GM21717 (cell line): ENCODE data around the gene LRRC61.

Experiments used
- ATAC-seq: cut with Tn5 transposase; IDR thresholded peaks from one replicate; pipeline ENCODE4 v1.9.1; 2021; ENCODE audit warnings: mild to moderate bottlenecking, moderate library complexity; ENCODE audit not compliant: unreplicated experiment

Gene LRRC61

DNA sequence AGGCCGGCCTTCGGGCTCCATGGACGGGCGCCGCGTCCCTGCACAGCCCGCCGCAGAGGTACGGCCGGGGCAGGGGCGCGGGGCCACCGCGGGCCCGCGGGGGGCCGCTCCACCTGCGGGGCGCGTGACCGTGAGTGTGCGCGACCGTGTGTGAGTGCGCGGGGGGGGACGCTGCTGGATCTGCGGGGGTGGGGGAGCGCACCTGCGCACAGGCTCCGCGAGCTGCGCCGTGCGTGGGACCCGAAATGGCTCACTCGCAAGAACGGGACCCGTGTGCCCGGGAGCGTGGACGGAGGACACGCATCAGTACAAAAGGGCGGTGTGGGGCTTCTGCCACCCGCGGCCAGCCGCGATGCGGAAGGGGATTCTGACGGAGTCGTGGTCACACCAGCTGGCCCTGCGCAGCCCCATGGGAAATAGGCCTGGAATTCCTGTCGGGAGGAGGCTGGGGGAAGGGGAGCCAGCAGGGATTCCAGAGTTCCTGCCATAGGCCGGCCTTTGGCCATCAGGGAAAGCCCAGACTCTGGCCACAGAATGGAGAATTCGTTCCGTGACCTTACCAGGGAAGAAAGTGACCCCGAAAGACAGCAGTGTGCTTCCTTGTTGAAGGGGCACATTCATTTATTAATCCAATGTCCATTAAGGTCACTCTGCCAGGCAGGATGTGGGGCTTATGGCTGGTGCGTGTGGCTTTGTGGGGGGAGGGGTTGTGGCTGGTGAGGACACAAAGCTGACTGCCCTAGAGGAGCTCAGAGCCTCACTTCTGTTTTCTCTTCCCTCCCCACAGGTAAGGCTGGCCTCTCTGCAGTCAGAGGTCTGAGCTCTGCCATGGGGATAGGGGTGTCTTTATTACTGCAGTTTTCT is 46.0 kb downstream of the LRRC61 start:
- peak; percentile 41 for ATAC-seq

DNA sequence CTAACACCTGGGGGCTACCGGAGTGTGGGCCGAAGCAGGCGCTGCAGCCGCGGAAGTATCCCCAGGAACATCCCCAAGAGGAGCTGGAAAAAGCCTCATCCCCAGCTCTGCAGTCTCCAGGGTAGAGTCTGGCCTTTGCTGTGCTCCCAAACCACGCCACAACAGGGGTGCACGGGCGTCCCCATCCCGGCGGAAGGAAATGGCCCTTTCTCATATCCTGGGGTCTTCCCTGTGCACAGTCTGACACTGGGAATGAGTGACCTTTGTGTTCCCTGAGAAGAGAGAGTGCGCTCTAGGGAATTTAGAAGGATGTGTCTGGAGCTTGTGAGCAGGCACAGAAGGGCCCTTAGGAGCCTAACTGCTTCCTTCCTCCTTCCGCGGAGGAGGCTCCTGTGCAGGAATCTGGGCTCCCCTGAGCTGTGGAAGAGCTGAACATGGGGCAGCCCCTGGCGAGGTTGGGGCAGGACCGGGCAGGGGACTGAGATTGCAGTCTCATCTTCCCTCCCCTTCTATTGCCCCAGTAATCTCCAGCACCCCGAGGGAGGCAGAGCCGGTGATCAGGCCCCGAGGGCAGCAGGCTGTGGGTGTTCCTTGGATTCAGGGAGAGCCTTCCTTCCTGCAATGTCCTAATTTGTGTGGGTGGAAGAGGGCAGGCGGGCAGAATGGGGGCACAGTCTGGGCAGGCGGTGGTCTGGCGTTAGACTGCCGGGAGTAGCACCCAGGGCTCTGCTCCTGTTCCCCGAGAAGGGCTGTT is 46.8 kb downstream of the LRRC61 start:
- no peak for ATAC-seq

DNA sequence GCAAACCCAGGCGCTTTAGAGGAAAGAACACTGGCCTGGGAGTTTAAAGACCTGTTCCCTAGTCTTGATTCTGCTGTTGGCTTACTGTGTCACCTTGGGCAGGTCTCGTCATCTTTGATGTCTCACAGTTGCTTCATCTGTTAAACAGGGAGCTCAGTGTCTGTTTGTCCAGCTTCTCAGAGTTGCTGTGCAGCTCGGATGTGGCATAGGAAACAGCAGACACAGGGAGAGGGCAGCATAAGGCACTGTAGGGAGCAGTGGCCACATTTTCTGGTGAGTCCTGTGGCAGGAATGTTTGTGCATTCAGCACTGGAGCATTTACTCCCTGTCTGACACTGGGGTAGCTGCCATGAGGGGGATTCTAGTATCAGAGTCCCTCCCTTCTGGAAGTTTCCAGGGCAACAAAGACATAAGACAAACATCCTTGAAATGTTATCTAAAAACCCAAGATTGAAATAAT is 47.5 kb downstream of the LRRC61 start:
- no peak for ATAC-seq

DNA sequence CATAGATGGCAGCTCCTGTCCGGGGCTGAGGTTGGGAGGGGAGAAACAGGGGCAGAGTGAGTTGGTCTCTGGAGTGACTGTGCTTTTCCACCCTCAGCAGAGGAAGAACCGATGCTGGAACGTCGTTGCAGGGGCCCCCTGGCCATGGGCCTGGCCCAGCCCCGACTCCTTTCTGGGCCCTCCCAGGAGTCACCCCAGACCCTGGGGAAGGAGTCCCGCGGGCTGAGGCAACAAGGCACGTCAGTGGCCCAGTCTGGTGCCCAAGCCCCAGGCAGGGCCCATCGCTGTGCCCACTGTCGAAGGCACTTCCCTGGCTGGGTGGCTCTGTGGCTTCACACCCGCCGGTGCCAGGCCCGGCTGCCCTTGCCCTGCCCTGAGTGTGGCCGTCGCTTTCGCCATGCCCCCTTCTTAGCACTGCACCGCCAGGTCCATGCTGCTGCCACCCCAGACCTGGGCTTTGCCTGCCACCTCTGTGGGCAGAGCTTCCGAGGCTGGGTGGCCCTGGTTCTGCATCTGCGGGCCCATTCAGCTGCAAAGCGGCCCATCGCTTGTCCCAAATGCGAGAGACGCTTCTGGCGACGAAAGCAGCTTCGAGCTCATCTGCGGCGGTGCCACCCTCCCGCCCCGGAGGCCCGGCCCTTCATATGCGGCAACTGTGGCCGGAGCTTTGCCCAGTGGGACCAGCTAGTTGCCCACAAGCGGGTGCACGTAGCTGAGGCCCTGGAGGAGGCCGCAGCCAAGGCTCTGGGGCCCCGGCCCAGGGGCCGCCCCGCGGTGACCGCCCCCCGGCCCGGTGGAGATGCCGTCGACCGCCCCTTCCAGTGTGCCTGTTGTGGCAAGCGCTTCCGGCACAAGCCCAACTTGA is 48.2 kb downstream of the LRRC61 start:
- no peak for ATAC-seq

DNA sequence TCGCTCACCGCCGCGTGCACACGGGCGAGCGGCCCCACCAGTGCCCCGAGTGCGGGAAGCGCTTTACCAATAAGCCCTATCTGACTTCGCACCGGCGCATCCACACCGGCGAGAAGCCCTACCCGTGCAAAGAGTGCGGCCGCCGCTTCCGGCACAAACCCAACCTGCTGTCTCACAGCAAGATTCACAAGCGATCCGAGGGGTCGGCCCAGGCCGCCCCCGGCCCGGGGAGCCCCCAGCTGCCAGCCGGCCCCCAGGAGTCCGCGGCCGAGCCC is 48.8 kb downstream of the LRRC61 start:
- ATAC-seq: no peak

DNA sequence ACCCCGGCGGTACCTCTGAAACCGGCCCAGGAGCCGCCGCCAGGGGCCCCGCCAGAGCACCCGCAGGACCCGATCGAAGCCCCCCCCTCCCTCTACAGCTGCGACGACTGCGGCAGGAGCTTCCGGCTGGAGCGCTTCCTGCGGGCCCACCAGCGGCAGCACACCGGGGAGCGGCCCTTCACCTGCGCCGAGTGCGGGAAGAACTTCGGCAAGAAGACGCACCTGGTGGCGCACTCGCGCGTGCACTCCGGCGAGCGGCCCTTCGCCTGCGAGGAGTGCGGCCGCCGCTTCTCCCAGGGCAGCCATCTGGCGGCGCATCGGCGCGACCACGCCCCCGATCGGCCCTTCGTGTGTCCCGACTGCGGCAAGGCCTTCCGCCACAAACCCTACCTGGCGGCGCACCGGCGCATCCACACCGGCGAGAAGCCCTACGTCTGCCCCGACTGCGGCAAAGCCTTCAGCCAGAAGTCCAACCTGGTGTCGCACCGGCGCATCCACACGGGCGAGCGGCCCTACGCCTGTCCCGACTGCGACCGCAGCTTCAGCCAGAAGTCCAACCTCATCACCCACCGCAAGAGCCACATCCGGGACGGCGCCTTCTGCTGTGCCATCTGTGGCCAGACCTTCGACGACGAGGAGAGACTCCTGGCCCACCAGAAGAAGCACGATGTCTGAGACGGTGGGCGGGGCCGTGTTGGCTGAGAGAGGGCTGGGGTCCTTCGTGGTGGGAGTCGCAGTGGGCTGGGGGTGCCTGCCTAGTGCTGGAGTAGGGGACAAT is 49.3 kb downstream of the LRRC61 start:
- ATAC-seq: no peak

DNA sequence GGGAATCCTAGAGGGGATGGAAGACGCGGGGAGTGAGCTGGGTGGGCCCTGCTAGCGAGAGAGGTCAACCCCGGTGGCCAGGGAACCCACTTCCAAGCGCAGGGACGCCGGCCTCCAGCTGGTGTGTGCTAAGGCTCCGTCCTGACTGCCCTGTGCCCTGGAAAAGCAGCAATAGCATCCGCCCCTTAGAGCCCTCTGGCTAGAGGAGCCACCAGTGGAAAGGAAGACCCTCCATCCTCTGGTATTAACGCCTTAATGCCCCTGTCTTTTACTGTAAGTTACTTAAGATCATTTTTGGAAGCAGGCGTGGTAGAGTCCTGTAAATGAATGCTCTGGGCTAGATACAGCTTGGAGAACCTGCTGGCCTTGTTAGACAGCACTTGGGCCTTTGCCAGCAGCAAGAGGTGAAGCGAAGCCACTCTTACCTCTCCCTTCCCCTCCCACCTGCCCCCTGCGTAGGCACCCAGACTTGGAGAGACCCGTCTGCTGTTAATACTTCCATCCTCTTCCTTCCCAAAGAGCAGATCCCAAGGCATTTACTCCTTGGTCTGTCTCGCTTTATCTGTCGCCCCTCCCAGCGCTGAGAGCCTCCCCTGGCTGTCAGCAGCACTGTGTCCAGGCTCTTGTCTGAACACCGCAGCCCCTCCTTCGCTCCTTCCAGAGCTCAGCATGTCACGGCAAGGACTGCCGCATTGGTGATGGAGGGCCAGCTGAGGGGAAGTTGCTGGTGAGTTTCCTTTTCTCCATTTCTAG is 50.1 kb downstream of the LRRC61 start:
- no peak for ATAC-seq

DNA sequence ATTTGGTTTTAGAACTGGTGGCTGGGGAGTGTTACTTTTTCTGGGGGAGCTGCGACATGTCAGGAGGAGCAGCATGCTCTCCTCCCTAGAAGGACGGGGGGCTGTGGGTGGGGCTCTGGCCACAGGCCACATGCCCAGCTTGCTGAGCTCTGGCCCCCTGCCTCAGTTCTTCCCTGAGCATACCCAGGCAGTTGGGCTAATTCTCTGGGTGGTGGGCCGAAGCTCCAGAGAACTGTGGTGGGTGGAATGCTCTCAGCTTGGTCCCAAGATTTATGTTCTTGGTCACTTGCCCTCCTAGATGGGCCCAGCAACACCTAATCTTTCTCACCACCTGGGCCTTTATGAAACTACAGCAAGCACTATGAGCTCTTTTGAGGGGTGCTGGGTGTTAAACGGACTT is 50.9 kb downstream of the LRRC61 start:
- no peak for ATAC-seq

DNA sequence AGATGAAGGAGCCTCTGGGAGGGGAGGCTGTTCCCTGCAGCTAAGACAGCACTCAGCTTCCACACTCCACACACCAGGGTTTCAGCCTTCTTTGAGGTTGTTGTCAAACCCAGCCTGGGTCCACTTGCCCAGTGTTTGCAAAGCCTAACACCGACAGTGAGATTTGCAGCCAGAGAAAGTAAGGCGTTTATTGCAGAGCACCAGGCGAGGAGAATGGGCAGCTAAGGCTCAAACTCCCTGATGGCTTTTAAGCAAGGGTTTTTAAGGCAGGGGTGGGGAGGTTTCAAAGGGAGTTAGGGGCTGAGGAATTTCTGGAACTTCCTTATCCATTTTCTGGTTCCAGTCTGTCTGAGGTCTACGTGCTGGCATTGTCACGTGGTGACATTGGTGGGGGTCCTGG is 51.3 kb downstream of the LRRC61 start:
- no peak for ATAC-seq

DNA sequence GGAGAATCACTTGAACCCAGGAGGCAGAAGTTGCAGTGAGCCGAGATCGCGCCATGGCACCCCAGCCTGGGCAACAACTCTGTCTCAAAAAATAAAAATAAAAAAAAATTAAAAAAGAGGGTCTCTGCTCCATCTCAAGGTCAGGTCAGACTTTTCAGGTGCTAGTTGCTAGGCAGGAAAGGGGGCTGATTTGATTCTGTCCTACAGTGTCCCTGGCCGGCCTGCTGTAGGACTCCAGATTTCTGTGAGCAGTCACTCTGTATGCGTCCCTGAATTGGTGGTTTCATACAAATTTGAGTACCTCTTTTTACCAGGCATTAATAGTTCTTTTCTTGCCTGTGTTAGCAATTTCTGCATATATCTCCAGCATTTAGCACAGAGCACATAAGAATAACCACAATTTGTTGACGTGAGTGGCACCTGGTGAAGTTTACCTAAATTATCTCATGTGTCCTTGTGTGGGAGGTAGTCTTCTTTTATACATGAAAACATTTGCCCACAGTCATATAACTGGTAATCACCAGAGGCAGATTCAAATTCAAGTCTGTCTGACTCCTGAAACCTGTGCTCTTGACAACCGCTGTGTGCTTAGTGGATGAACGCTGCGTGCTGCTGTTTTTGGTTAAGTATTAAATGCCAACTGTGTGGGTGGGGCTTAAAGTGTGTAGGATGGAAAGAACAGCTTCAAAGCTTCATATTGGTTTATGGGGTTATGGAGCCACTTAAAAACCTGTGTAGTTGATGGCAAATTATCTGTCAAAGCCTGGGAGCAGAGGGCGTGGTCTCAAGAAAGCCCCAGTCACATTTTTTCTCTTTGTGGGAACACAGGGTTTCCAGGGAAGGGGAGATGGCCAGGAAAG is 52.7 kb downstream of the LRRC61 start:
- no peak for ATAC-seq

DNA sequence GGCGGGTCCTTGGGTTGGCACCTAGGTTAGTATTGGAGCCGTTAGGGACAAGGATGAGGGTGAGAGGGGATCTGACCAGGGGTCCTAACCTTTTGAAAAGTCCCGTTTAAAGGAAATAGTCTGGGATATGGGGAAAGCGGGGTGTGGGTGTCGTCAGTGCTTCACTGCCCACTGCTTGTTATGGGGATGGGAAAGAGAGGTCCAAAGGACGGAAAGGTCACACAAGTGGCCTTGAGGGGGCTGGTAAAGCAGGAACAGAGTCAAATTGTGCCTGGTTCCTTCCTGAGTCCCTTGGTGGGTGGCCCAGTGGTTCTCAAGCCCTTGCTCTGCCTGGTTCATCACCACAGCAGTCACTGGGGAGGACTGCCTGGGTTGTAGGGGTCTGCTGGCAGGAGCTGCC is 53.4 kb downstream of the LRRC61 start:
- ATAC-seq: no peak

DNA sequence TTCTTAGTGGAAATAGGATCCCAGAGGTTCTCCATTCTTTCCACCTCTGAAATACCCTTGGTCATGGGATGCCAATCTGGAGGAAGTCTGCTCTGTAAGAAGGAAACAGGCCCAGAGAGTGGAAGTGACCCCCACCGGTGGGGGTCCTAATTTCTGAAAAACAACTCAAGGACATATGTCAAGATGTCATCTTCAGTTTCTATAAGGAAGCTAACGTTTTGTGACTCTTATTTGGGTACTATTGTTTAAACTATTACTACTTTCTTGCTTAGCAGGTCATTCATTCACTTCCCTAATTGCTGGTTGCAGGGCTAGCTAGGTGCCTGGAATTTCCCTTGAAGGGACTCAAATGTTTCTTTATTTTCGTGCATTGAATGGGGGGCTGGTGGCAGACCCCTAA is 54.0 kb downstream of the LRRC61 start:
- no peak for ATAC-seq

DNA sequence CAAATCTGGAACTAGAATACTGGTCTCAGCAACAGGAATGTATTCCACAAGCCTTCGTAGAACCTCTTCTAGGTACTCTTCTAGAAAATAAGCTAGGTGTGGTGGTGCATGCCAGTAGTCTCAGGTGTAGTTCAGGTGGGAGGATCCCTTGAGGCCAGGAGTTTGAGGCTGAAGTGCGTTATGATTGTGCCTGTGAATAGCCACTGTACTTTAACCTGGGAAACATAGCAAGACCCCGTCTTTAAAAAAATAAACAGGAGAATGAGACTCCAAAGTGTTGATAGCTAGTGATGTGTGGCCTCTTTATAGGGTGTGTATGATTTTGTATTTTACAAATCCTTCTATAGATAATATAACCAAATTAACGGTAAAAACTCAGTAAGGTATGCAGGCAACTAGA is 54.5 kb downstream of the LRRC61 start:
- ATAC-seq: no peak

DNA sequence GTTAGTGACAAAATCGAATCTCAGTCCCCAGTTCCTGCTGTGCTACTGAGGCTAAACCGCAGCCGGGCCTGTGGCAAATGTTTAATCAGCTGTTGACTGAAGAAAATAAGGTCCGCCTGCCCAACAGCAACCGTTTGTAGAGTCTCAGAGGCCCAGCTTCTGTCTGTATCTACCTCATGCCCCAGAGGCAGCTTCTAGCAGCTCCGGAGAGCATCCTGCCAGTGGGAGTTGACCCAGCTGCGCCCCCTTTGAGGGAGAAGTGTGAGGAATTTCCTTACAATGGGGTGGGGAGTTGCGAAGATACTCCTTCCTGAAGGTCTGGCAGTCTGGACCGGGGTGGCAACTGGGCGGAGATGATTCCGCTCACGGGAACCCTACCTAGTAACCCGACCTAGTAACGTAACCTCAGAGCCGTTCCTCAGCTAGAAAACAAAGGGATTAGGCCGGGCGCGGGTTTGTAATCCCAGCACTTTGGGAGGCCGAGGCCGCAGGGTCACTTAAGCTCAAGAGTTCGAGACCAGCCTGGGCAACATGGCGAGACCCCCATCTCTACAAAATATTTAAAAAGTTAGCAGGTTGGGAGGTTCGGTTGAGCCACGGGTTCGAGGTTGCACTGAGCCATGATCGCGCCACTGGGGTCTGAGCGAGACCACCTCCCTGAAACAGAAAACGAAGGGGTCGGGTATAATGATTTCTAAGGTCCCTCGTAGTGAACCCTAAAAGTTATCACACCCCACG is 55.1 kb downstream of the LRRC61 start:
- no peak for ATAC-seq

DNA sequence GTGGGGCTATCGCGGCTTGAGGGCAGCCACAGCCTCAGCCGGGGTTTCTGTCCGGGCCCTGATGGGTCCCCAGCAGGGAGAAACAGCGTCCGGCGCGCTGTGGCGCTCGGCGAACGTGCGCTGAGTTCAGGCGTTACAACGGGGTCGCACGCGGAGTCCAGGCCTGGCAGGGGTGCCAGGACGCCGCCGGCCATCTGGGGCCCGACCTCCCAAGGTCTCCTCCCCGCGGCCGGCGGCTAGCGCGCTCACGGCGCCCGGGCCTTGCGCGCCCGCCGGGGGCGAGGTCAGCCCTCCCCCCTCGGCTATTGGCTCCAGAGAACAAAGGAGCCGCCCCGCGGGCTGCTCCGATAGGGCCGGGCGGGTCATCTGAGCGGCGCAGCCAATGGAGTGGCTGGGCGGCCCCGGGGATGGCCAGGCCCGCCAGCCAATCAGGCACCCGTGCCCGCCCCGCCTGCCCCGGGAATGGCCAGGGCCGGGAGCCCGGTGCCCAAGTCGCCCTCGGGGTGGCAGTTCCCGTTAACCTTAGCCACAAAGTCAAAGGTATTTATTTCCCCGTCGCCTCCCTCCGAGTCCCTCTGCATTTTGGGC is 55.8 kb downstream of the LRRC61 start, which contains the start of gene ZNF775:
TSS of gene ZNF775 (plus strand) at position 478 of the 588 bp plus-strand sequence. CDS start 9,141 bp downstream, outside the sequence.
- ATAC-seq: peak; percentile 74

DNA sequence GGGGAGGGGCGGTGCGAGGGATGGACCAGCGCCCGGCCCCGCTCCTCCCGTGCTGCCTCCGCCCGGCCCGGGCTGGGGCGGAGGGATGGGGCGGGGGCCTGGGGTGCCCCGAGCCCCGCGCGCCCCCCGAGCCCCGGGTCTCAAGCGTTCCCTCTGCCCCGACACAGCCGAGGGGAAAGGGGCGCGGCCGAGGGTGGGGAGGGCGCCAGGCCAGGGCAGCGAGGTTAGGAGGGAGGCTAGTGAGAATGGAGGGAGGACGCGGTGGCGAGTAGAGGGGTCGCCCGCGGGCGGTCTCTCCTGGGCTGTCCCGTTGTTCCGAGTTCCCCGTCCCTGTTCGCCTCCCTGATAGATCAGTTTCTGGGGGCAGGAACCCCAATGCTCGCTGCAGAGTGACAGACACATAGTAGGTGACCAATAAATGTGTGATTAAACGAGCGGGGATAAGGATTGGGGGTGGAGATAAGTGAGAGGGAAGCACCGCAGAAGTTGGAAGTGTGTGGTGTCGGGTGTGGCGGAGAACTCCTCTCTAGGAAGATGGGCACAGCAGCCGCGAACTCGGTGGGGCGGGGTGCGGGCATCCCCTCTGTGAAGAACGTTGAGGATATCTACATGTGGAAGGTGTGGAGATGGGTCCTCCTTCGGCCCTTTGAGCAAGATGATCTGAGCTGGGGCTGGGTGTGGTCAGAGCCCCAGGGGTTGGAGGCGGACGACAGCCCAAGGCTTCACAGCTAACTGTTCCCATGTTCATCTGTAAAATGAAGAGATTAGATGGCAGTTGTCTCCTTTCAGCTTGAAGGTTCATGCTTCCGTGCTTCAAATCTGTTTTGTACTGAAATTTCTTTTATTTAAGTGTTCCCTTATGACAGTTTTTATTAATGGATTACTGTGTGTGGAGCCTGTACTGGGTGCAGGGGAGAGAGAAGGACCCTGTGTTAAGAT is 56.6 kb downstream of the LRRC61 start:
- ATAC-seq: peak; percentile 6

DNA sequence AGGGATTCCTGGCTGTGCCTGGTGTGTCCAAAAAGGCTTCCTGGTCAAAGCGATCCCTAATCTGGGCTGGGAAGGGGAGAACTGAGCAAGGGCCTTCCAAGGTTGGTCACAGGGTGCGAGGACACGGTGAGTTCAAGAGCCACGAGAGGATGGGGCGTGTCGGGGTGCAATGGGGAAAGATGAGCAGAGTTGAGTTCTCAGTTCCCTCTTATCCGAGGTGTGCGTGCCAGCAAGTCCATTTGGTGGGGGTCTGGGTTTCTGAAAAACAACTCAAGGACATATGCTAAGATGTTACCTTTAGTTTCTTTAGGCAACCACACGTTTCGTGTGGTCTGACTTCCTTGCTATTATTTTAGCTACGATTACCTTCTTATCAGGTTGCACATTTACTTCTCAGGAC is 57.3 kb downstream of the LRRC61 start:
- ATAC-seq: peak; percentile 28
